ENCODE data around the gene MED22.

DNA sequence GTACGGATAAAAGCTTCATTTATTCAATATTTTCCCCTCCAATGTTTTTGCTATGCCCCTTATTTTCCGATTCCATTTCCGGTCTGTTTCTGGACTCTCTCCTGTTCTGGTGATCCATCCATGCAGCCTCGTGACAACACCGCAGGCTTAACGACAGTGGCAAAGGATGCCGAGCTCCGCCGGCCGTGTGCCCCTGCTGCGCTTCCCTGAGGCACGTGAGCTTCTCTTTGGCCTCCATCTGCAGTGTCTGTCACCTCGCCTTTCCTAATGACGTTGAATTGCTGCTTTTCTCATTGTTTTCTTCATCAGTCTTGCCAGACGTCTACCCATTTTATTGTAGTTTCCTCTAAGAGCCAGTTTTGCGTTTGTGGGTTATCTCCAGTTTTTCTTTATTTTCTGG is 40.6 kb downstream of the MED22 start:
- TF ChIP-seq CTCF (conservative IDR thresholded peaks at IDR 0.05; ENCODE audit: low read length) = no peak
- no peak for TF ChIP-seq EZH2phosphoT487 (IDR thresholded peaks at IDR 0.05; ENCODE audit: borderline replicate concordance)

Data from Loucy (cell line).